HL-60 (cell line): ENCODE results near the gene SGSH.
"Not testable (repeated sequence)": the region's sequence is repeated elsewhere in the genome, so short reads cannot be mapped to it uniquely, and the experiment has no call there.

Experiments used
- DNase-seq, 2 experiments: peaks; one replicate each; pipeline ENCODE4 v3.0.0-alpha.2; 2010 to 2020; ENCODE audit warnings: low read depth in 1 of 2, low spot score in 1 of 2
- H3K27ac ChIP-seq: fragments of 250-450 bp; sonication (Bioruptor Pico); replicated peaks from 2 replicates; pipeline ENCODE4 v1.5.1; 2020; ENCODE audit warnings: mild to moderate bottlenecking, moderate library complexity
- H3K27me3 ChIP-seq: fragments of 250-450 bp; sonication (Bioruptor Pico); 2 replicates; pipeline ENCODE4 v1.5.1; 2021; ENCODE audit warnings: mild to moderate bottlenecking, moderate library complexity; ENCODE audit not compliant: insufficient read depth, poor library complexity, severe bottlenecking
- H3K4me3 ChIP-seq: replicated peaks from 2 replicates; pipeline ENCODE4 v1.5.1; 2011; ENCODE audit warnings: mild to moderate bottlenecking, control low read depth, low read length; ENCODE audit not compliant: insufficient read depth
- GABPA ChIP-seq: IDR thresholded peaks from 2 replicates; pipeline ENCODE4 v1.6.1; 2012; ENCODE audit warnings: low read depth
- POLR2AphosphoS5 ChIP-seq: IDR thresholded peaks from 2 replicates; pipeline ENCODE4 v1.6.1; 2012; ENCODE audit warnings: low read depth
- REST ChIP-seq: IDR thresholded peaks from 2 replicates; pipeline ENCODE4 v1.6.1; 2012; ENCODE audit warnings: low read depth; ENCODE audit not compliant: insufficient replicate concordance
- SPI1 ChIP-seq: IDR thresholded peaks from 2 replicates; pipeline ENCODE4 v1.6.1; 2012; ENCODE audit warnings: low read depth, mild to moderate bottlenecking, borderline replicate concordance
- TF ChIP-seq, protein P1 (sequence below): IDR thresholded peaks from one replicate; pipeline ENCODE4 v1.5.1; 2011; ENCODE audit warnings: low read length, control low read depth, inconsistent platforms; ENCODE audit not compliant: insufficient read depth

Gene SGSH

GRCh38 chr17:80201446-80201845 lies 18.7 kb downstream of the SGSH start:
- DNase-seq = no peak

GRCh38 chr17:80199295-80199694 lies 20.8 kb downstream of the SGSH start:
- H3K27me3 ChIP-seq, H3K27ac ChIP-seq, DNase-seq, H3K4me3 ChIP-seq: not testable (repeated sequence)

More at GRCh38 chr17:80201446-80201845, 18.7 kb downstream of the SGSH start:
- TF ChIP-seq REST (no peak), POLR2AphosphoS5 (no peak), GABPA (no peak), SPI1 (no peak)
- TF ChIP-seq, protein P1, sequence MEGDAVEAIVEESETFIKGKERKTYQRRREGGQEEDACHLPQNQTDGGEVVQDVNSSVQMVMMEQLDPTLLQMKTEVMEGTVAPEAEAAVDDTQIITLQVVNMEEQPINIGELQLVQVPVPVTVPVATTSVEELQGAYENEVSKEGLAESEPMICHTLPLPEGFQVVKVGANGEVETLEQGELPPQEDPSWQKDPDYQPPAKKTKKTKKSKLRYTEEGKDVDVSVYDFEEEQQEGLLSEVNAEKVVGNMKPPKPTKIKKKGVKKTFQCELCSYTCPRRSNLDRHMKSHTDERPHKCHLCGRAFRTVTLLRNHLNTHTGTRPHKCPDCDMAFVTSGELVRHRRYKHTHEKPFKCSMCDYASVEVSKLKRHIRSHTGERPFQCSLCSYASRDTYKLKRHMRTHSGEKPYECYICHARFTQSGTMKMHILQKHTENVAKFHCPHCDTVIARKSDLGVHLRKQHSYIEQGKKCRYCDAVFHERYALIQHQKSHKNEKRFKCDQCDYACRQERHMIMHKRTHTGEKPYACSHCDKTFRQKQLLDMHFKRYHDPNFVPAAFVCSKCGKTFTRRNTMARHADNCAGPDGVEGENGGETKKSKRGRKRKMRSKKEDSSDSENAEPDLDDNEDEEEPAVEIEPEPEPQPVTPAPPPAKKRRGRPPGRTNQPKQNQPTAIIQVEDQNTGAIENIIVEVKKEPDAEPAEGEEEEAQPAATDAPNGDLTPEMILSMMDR = no peak
- no peak overlapping the region for H3K4me3 ChIP-seq
- no peak overlapping the region for H3K27ac ChIP-seq
- H3K27me3 ChIP-seq = peaks cover 2% of the 10 kb centered on the region

GRCh38 chr17:80198144-80198661 lies 21.9 kb downstream of the SGSH start:
- no peak overlapping the region for H3K27ac ChIP-seq
- H3K27me3 ChIP-seq = no peaks in the 10 kb centered on the region
- no peak overlapping the region for H3K4me3 ChIP-seq
- DNase-seq = no peak
- TF ChIP-seq SPI1 (no peak), REST (no peak), POLR2AphosphoS5 (no peak), GABPA (no peak)
- TF ChIP-seq, protein P1 = no peak

DNA sequence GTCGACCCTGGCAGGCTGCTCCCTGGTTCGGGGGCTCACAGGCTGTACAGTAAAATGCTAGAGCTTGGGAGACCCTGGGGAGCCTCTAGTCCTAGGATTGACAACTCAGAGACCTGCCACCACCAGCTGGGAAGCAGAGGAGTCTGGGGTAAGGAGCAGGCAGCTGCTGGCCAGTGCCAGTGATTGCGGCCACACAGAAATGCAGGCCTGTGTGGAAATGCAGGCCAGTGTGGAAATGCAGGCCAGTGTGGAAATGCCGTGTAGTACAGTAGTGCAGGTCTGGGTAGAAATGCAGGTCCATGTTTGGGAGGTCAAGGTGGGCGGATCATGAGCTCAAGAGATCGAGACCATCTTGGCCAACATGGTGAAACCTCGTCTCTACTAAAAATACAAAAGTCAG lies 23.5 kb downstream of the SGSH start:
- Histone ChIP-seq H3K27me3 (peaks cover 6% of the 10 kb centered on the region), H3K4me3 (no peak overlapping the region), H3K27ac (no peak overlapping the region)
- DNase-seq = no peak
- TF ChIP-seq, protein P1 = no peak
- no peak for TF ChIP-seq GABPA
- no peak for TF ChIP-seq SPI1
- no peak for TF ChIP-seq POLR2AphosphoS5
- TF ChIP-seq REST = no peak
